MV-4-11 (cell line): ENCODE results near the gene CORO6.

Source experiments
- DNase-seq: peaks from one replicate; lab custom pipeline; 2025; lab: John Stamatoyannopoulos, UW

Gene CORO6

GRCh38 chr17:29591146-29591736 lies 31.5 kb downstream of the CORO6 start:
- DNase-seq = no peak

- DNase-seq = no peak
Measured at GRCh38 chr17:29590411-29591145, 32.1 kb downstream of the CORO6 start.

- DNase-seq = peak; percentile 73
Measured at GRCh38 chr17:29589524-29590410, 32.9 kb downstream of the CORO6 start, which contains the start of gene GIT1. Gene GIT1 (minus strand): TSS chr17:29589648. CDS start chr17:29589378, 270 bp downstream.

GRCh38 chr17:29588562-29589411 lies 33.9 kb downstream of the CORO6 start:
- no peak for DNase-seq

GRCh38 chr17:29588017-29588561 lies 34.6 kb downstream of the CORO6 start:
- no peak for DNase-seq

- no peak for DNase-seq
Measured at GRCh38 chr17:29587591-29587990, 35.1 kb downstream of the CORO6 start.

GRCh38 chr17:29586676-29587469 lies 35.8 kb downstream of the CORO6 start:
- no peak for DNase-seq

- DNase-seq = no peak
Measured at GRCh38 chr17:29585080-29585751, 37.5 kb downstream of the CORO6 start.

GRCh38 chr17:29584452-29585079 lies 38.1 kb downstream of the CORO6 start:
- DNase-seq = no peak

GRCh38 chr17:29583324-29584248 lies 39.1 kb downstream of the CORO6 start:
- no peak for DNase-seq

GRCh38 chr17:29582772-29583171 lies 39.9 kb downstream of the CORO6 start:
- no peak for DNase-seq

GRCh38 chr17:29582254-29582765 lies 40.4 kb downstream of the CORO6 start:
- no peak for DNase-seq

- DNase-seq = no peak
Measured at GRCh38 chr17:29581583-29582253, 41.0 kb downstream of the CORO6 start.

- DNase-seq = peak; percentile 76
Measured at GRCh38 chr17:29579866-29580771, 42.6 kb downstream of the CORO6 start.

- DNase-seq = no peak
Measured at GRCh38 chr17:29578626-29579485, 43.9 kb downstream of the CORO6 start.
